Upper lobe of left lung (tissue), 4 donors: ENCODE data around the gene SUN1.

Source experiments
- CTCF ChIP-seq, 6 experiments: fragments of 450-650 bp in 4 of 6; fragments of 200-600 bp in 2 of 6; sonication (generic) in 2 of 6; IDR thresholded peaks; one replicate each; pipeline ENCODE4 v1.5.1; 2016 to 2019; ENCODE audit warnings: antibody characterized with exemption in 6 of 6
- EP300 ChIP-seq, 4 donors: sonication (generic); formaldehyde crosslinking; IDR thresholded peaks; one replicate each; pipeline ENCODE4 v1.5.1; 2017; ENCODE audit warnings: antibody characterized with exemption in 4 of 4, control low read depth in 2 of 4
- POLR2A ChIP-seq, 4 donors: fragments of 450-650 bp; IDR thresholded peaks; one replicate each; pipeline ENCODE4 v1.5.1; 2016 to 2017; ENCODE audit warnings: antibody characterized with exemption in 4 of 4, mild to moderate bottlenecking in 2 of 4
- POLR2AphosphoS5 ChIP-seq, 2 donors: sonication (generic); formaldehyde crosslinking; IDR thresholded peaks; one replicate each; pipeline ENCODE4 v1.5.1; 2017; ENCODE audit warnings: antibody characterized with exemption in 2 of 2

- no peak for TF ChIP-seq POLR2A (IDR thresholded peaks at IDR 0.05)
- no peak for TF ChIP-seq CTCF (IDR thresholded peaks at IDR 0.05)
- TF ChIP-seq POLR2AphosphoS5 (IDR thresholded peaks at IDR 0.05) = no peak
- no peak for TF ChIP-seq EP300 (IDR thresholded peaks at IDR 0.05)
Observed at GRCh38 chr7:883055-884021, 51.1 kb downstream of the SUN1 start.
